Mucosa of descending colon (tissue), 3 donors: ENCODE data around the gene CYP27B1. TPM values are rescaled to one million over a fixed set of nuclear protein-coding genes. Genes with fewer than 3 reads are reported as not detected.
"Not testable (repeated sequence)": the region's sequence is repeated elsewhere in the genome, so short reads cannot be mapped to it uniquely, and the experiment has no call there.

Source experiments
- ATAC-seq: fragments of 200-7000 bp; cut with Tn5 transposase; one replicate; pipeline ENCODE4 v1.9.1; 2020; ENCODE audit warnings: mild to moderate bottlenecking, moderate library complexity
- DNase-seq, 3 donors: peaks; one replicate each; pipeline ENCODE4 v3.0.0-alpha.2; 2020
- H3K36me3 ChIP-seq: fragments of 200-600 bp; one replicate; pipeline ENCODE4 v1.8.0; 2021; ENCODE audit warnings: low read depth, mild to moderate bottlenecking
- H3K4me1 ChIP-seq: fragments of 200-600 bp; one replicate; pipeline ENCODE4 v1.8.0; 2021; ENCODE audit warnings: low read depth, mild to moderate bottlenecking
- H3K4me3 ChIP-seq: fragments of 200-600 bp; one replicate; pipeline ENCODE4 v1.8.0; 2021; ENCODE audit warnings: mild to moderate bottlenecking
- H3K9me3 ChIP-seq: fragments of 200-600 bp; one replicate; pipeline ENCODE4 v1.8.0; 2021; ENCODE audit warnings: mild to moderate bottlenecking
- CTCF ChIP-seq: fragments of 200-600 bp; IDR thresholded peaks from one replicate; pipeline ENCODE4 v1.8.0; 2022; ENCODE audit warnings: antibody characterized with exemption, mild to moderate bottlenecking
- intact Hi-C, 2 donors: fragments of 100-400 bp; cut with DNase I in 1 of 2; cut with micrococcal nuclease in 1 of 2; formaldehyde crosslinking; loops; one replicate each; pipeline versions ENCODE4 v1.11.0 to v1.11.1; 2022; cut with DNase I, micrococcal nuclease
- total RNA-seq, 3 donors: library from RNA; stranded (reverse); fragmentation: NEBNext Ultra II Directional in 2 of 3; extraction: Animal tissue kit (Norgen Biotek cat#: 25700) in 2 of 3; gene quantifications; one replicate each; pipeline versions ENCODE4 v1.2.1 to v1.2.4, GENCODE V29; 2021 to 2023
- donor health status: DM: no; HTN: no; CAD: no; lungs with moderate emphysema.
- donor health status: DM: no; HTN: no; CAD: no.
- donor health status: DM: no; HTN: yes; CAD: no.

CYP27B1 gene
- total RNA-seq, 3 donors from 2014 or later, result 1.2 to 2.1 (median 1.4) TPM

DNA sequence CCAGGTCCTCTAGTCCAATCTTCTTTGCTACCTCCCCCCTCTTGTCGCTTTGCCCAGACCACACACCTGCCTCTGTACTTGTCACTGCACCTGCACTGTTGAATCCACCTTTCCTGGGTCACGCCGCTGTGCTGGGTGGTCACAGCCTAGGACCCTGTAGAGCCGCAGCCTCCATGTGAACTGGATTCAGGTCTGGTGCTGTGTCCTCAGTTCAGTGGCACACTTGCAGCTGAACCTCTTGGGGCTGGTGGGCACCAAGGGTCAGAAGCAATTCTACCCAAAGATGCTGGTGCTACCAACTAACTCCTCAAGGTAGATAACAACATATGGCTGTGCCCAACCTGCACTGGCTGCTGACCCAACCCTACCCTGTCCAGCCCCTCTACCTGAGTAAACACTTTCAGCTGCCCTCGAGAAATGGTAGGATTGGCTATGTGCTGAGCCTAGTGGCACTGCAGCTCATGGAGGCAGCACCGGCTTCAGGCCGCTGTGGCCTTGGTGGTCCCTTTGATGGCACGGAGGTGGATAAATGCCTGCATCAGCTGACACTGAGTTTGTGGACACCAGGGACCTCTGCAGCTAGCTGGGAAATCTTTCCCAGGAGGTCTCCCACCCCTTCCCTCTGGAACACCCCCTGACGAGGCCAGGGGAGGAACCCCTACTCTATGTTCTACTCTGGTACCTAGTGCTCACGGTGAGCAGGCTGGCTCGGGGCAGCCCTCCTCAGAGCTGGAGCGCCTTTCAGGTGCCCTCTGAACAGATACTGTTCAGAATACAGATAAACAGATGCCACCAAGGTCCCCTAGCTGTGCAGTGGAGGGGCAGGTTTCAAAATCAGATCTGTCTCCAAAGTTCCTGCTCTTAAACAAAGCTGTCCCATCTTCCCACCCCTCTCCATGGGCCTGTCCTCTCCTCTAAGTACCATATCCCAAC, 42.6 kb downstream of the CYP27B1 start:
- ATAC-seq (no peak), DNase-seq (no peak)
- H3K4me1 ChIP-seq, result peaks cover 3% of the 10 kb centered on the region
- H3K4me3 ChIP-seq, result no peak overlapping the region
- no peak for TF ChIP-seq CTCF
- no peaks in the 10 kb centered on the region for H3K9me3 ChIP-seq
- intact Hi-C loops, result no loop called here
- no peaks in the 10 kb centered on the region for H3K36me3 ChIP-seq

GRCh38 chr12:57723630-57723962, 43.3 kb downstream of the CYP27B1 start:
- no peak for TF ChIP-seq CTCF
- intact Hi-C loops, result no loop called here
- ATAC-seq (no peak), DNase-seq (no peak)
- peaks cover 3% of the 10 kb centered on the region for H3K4me1 ChIP-seq
- peaks cover 5% of the 10 kb centered on the region for H3K36me3 ChIP-seq
- no peaks in the 10 kb centered on the region for H3K9me3 ChIP-seq
- H3K4me3 ChIP-seq, result no peak overlapping the region

DNA sequence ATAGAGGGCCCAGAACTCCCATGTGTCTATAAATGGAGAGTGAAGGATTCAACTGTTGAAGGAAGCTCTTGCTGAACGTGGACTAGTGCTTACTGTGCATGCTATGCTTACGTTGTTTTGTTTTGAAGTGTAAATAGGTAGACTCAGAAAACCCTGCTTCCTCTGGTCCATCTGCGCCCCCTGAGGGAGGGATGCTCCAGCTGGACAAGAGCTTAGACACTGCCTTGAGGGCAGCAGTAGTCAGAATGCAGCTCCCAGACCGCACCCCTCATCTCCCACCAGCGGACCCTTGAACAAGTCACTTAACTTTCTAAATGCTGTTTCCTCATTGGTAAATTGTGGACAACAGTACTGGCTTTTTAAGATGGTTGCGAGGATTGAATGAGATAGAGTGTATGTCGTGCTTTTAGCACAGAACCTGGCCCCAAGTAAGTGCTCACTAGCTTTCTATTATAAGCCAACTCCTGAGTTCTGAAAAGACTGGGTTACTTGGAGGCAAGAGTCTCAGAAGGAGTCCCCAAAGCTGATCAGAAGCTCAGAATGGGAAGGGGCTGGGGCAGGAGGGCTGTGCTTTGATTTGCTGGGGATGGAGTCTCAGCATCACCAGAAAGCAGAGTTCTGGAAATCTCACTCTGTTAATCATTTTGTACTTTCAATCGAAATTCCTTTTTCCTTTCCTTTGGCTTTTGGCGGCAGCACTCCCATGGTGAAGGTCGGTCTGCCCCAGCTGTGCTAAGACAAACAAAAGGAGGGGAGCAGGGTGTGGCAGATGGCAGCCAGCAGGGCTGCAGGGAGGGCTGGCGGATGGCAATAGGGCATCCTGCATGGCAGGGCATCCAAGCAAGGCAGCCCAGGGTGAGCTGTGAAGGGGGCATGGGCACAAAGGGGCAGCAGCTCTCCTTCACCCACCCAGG, 43.9 kb downstream of the CYP27B1 start:
- Histone ChIP-seq H3K9me3 (no peaks in the 10 kb centered on the region), H3K4me3 (no peak overlapping the region), H3K4me1 (peaks cover 3% of the 10 kb centered on the region), H3K36me3 (peaks cover 11% of the 10 kb centered on the region)
- peak in 1 of 3 donors; percentile 26 for DNase-seq
- intact Hi-C loops, result no loop called here
- ATAC-seq, result no peak
- TF ChIP-seq CTCF, result no peak

GRCh38 chr12:57721846-57722608, 44.9 kb downstream of the CYP27B1 start:
- H3K4me1 ChIP-seq, H3K4me3 ChIP-seq, ATAC-seq, DNase-seq, intact Hi-C loops, H3K9me3 ChIP-seq: not testable (repeated sequence)
- peaks cover 11% of the 10 kb centered on the region for H3K36me3 ChIP-seq

DNA sequence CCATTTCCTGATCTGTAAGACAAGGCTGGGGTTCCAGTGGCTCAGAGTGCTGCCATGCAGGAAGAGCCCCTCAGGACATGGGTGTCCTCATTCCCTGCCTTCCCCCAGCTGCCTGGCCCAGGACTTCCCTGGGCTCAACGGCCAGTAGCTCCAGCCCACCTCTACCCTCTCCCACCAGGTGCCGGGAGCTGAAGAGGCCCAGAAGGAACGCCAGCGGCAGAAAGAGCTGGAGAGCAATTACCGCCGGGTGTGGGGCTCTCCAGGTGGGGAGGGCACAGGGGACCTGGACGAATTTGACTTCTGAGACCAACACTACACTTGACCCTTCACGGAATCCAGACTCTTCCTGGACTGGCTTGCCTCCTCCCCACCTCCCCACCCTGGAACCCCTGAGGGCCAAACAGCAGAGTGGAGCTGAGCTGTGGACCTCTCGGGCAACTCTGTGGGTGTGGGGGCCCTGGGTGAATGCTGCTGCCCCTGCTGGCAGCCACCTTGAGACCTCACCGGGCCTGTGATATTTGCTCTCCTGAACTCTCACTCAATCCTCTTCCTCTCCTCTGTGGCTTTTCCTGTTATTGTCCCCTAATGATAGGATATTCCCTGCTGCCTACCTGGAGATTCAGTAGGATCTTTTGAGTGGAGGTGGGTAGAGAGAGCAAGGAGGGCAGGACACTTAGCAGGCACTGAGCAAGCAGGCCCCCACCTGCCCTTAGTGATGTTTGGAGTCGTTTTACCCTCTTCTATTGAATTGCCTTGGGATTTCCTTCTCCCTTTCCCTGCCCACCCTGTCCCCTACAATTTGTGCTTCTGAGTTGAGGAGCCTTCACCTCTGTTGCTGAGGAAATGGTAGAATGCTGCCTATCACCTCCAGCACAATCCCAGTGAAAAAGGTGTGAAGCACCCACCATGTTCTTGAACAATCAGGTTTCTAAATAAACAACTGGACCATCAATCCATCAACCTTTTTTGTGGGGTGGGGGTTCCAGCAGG, 46.0 kb downstream of the CYP27B1 start:
- no peak for TF ChIP-seq CTCF
- Histone ChIP-seq H3K4me1 (peaks cover 1% of the 10 kb centered on the region), H3K36me3 (peaks cover 11% of the 10 kb centered on the region), H3K4me3 (no peak overlapping the region), H3K9me3 (no peaks in the 10 kb centered on the region)
- ATAC-seq, result no peak
- no peak for DNase-seq
- intact Hi-C loops, result no loop called here
